Measurements from ENCODE around the gene CDS2.

The CDS2 gene

DNA sequence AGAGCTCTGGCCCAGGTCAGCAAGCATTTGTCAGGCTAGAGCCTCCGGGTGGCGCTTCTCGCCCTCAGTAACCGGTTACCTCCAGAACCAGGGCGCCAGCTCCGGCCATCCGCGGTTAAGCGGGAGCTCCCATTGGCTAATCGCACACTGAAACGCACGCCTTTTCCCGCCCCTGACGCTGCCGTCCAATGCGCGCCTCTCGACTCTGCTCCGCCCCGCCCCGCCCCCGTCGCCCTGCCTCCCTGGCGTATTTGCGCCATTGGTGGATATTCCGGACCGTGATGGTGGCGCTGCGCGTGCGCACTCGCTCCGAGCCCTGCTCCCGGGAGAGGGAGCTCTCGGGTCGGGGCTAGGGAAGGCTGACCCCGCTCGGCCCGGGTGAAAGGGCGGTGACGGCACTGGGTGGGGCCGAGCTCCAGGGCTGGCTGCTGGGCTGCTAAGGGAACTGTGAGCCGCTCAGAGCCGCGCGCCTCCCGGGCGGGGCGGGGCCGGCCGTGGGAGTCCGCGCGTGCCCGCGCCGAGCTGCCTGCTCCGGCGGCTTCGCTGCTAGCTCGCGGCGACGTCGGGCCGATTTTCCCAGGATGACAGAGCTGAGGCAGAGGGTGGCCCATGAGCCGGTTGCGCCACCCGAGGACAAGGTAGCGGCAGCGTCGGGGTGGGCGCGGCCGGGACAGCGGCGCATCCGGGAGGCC, at the start of gene CDS2 (continued):
- TF ChIP-seq BCL11B (tag by site-specific recombination; IDR thresholded peaks at IDR 0.05; ENCODE audit: low read depth) (0 out of 2 replicates have a peak, but pooled peaks have one; percentile 22), ZNF23 (tag by site-specific recombination; IDR thresholded peaks at IDR 0.05; ENCODE audit: borderline replicate concordance) (no peak), ZSCAN30 (tag by site-specific recombination; IDR thresholded peaks at IDR 0.05) (peak; percentile 53; the same call in 1 of the 2 replicates), ZBTB21 (tag by site-specific recombination; IDR thresholded peaks at IDR 0.05) (no peak), ZNF155 (tag by site-specific recombination; IDR thresholded peaks at IDR 0.05) (no peak), ZNF768 (tag by site-specific recombination; IDR thresholded peaks at IDR 0.05) (no peak), ZNF560 (tag by site-specific recombination; IDR thresholded peaks at IDR 0.05; ENCODE audit: borderline replicate concordance) (no peak), ZNF121 (tag by site-specific recombination; IDR thresholded peaks at IDR 0.05) (no peak), HOXC10 (CRISPR knock-in tag; IDR thresholded peaks at IDR 0.05) (no peak), WT1 (tag by site-specific recombination; IDR thresholded peaks at IDR 0.05) (0 out of 2 replicates have a peak, but pooled peaks have one; percentile 20), ZNF146 (tag by site-specific recombination; IDR thresholded peaks at IDR 0.05) (no peak), BCL11A (tag by site-specific recombination; IDR thresholded peaks at IDR 0.05; ENCODE audit: low read depth) (peak; percentile 95), IKZF3 (tag by site-specific recombination; IDR thresholded peaks at IDR 0.05) (peak; percentile 97), ZNF585B (tag by site-specific recombination; IDR thresholded peaks at IDR 0.05) (no peak), ZFHX2 (tag by site-specific recombination; conservative IDR thresholded peaks at IDR 0.05) (no peak), ZNF629 (tag by site-specific recombination; IDR thresholded peaks at IDR 0.05) (0 out of 2 replicates have a peak, but pooled peaks have one; percentile 4), KLF9 (tag by site-specific recombination; IDR thresholded peaks at IDR 0.05; ENCODE audit: low read depth) (peak; percentile 53), EGR2 (tag by site-specific recombination; IDR thresholded peaks at IDR 0.05; ENCODE audit: low read depth) (no peak), ZNF701 (tag by site-specific recombination; IDR thresholded peaks at IDR 0.05) (no peak), ZNF211 (tag by site-specific recombination; IDR thresholded peaks at IDR 0.05; ENCODE audit: low read depth) (no peak), ZNF423 (tag by site-specific recombination; IDR thresholded peaks at IDR 0.05) (no peak), ZNF623 (tag by site-specific recombination; IDR thresholded peaks at IDR 0.05) (no peak)
- TF ChIP-seq, protein P1, sequence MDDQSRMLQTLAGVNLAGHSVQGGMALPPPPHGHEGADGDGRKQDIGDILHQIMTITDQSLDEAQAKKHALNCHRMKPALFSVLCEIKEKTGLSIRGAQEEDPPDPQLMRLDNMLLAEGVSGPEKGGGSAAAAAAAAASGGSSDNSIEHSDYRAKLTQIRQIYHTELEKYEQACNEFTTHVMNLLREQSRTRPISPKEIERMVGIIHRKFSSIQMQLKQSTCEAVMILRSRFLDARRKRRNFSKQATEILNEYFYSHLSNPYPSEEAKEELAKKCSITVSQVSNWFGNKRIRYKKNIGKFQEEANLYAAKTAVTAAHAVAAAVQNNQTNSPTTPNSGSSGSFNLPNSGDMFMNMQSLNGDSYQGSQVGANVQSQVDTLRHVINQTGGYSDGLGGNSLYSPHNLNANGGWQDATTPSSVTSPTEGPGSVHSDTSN (CRISPR knock-in tag; IDR thresholded peaks at IDR 0.05), result peak; percentile 81
- TF ChIP-seq, protein P2, sequence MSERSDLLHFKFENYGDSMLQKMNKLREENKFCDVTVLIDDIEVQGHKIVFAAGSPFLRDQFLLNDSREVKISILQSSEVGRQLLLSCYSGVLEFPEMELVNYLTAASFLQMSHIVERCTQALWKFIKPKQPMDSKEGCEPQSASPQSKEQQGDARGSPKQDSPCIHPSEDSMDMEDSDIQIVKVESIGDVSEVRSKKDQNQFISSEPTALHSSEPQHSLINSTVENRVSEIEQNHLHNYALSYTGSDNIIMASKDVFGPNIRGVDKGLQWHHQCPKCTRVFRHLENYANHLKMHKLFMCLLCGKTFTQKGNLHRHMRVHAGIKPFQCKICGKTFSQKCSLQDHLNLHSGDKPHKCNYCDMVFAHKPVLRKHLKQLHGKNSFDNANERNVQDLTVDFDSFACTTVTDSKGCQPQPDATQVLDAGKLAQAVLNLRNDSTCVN (tag by site-specific recombination; optimal IDR thresholded peaks at IDR 0.05), result peak; percentile 89
- TF ChIP-seq, protein P3, sequence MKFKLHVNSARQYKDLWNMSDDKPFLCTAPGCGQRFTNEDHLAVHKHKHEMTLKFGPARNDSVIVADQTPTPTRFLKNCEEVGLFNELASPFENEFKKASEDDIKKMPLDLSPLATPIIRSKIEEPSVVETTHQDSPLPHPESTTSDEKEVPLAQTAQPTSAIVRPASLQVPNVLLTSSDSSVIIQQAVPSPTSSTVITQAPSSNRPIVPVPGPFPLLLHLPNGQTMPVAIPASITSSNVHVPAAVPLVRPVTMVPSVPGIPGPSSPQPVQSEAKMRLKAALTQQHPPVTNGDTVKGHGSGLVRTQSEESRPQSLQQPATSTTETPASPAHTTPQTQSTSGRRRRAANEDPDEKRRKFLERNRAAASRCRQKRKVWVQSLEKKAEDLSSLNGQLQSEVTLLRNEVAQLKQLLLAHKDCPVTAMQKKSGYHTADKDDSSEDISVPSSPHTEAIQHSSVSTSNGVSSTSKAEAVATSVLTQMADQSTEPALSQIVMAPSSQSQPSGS (tag by site-specific recombination; IDR thresholded peaks at IDR 0.05; ENCODE audit: low read depth), result no peak

Measured in HEK293 (cell line).